HG02610 (cell line): ENCODE measurements around the gene FHIT.

Experiments
- ATAC-seq: cut with Tn5 transposase; IDR thresholded peaks from one replicate; pipeline ENCODE4 v1.9.1; 2021; ENCODE audit warnings: mild to moderate bottlenecking, moderate library complexity; ENCODE audit not compliant: unreplicated experiment

Gene FHIT

GRCh38 chr3:60313231-60313798, 937.9 kb downstream of the FHIT start:
- ATAC-seq: no peak

- ATAC-seq: no peak
These were observed 941.5 kb downstream of the FHIT start for GRCh38 chr3:60309539-60310268.

GRCh38 chr3:60308808-60309207, 942.4 kb downstream of the FHIT start:
- ATAC-seq: no peak

DNA sequence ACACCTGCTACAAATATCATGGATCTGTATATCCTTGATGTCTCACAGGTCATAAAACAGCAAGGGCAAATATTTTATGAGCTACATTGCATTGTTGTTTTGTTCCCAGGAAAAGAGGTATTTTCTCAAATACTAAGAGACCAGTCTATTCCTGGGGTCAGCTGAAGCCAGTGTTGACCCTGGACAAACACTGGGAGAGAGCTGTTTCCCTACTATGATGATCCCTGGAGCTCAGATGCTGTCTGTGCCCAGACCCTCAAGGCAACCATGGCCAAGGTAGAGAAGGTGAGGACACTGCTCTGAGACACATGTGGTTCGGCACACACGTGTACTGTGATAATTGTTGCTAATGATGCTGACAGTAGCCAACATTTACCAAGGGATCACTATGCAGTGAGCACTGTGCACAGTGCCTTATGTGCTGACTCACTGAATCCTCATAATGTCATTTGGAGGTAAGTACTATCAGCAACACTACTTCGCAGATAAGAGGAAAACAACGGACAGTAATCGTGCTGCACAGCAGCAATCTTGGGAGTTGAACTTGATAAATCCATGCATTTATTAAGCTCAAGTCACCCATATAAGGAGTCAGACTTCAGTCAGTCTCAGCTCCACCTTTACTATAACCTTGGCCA, 943.6 kb downstream of the FHIT start:
- no peak for ATAC-seq

- ATAC-seq: no peak
These were observed 947.1 kb downstream of the FHIT start for GRCh38 chr3:60304112-60304511.

DNA sequence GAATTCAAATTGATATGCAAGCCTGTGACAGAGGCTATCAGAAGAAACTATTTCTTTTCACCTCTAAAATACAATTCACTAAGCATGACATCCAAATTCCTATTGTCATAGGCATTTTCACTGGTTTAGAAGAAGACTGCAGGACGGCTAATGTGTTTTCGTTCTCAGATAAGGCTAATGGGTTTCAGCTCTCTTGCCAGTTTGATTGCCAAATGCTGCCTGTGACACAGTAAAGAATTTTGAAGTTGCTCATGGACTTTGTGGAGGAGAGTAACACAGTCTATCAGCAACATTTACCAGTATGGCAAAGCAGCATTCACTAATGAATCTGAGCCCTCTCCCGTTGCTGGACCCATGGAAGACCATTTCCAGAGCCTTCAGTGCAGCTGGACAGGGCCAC, 948.1 kb downstream of the FHIT start:
- ATAC-seq: no peak

DNA sequence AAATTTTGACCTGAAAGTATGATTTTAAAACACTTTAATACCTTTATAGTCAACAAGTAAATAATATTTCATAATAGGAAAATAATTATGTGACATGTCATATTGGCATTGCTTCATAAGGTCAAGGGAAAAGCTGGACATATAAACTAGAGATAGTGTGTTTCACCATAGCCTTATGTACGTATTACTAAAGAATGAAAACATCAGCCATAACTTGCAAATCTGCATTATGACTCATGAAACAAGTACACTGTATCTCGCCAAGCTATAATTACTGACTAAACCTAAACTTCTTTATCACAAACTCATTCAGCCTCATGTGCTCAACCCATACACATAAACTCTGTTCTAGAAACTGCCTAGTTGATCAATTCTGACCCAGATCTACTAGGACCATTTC, 950.1 kb downstream of the FHIT start:
- no peak for ATAC-seq

GRCh38 chr3:60298141-60298540, 953.1 kb downstream of the FHIT start:
- no peak for ATAC-seq

GRCh38 chr3:60294181-60294580, 957.1 kb downstream of the FHIT start:
- ATAC-seq: no peak

GRCh38 chr3:60291115-60291514, 960.1 kb downstream of the FHIT start:
- ATAC-seq: no peak

GRCh38 chr3:60290122-60290492, 961.1 kb downstream of the FHIT start:
- ATAC-seq: no peak

- no peak for ATAC-seq
These were observed 961.7 kb downstream of the FHIT start for GRCh38 chr3:60289341-60290121.

GRCh38 chr3:60282866-60283265, 968.4 kb downstream of the FHIT start:
- ATAC-seq: no peak

DNA sequence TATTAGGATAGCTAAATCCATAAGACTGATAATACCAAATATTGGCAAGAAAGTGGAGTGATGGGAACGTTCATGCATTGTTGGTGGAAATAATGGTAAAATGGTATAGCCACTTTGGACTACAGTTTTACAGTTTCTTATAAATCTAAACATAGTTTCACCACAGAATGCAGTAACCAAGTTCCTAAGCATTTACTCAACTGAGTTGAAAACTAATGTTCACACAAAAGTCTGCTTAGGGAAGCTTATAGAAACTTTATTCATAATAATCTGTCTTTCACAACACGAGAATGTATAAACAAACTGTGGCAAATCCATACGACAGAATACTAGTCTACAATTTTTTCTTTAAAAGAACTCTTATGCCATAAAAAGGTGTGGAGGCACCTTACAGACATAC, 969.3 kb downstream of the FHIT start:
- ATAC-seq: no peak

DNA sequence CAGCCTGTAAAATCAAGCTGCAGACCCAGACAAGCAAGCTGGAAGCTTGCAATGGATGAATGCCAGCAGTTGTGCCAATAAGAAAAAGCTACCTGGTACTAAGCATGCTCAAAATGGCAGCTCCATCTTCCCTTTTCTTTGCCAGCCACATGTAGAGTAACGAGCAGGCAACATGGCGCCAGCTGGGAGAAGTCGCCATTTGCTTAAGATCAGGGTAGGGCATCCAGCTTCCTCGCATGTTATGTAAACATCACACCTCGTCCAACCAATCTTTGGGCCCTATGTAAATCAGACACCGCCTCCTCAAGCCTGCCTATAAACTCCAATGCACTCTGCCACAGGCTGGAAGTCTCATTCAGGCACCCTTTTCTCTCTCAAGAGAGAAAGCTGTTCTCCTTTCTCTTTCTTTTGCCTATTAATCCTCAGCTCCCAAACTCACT, 973.9 kb downstream of the FHIT start:
- no peak for ATAC-seq

DNA sequence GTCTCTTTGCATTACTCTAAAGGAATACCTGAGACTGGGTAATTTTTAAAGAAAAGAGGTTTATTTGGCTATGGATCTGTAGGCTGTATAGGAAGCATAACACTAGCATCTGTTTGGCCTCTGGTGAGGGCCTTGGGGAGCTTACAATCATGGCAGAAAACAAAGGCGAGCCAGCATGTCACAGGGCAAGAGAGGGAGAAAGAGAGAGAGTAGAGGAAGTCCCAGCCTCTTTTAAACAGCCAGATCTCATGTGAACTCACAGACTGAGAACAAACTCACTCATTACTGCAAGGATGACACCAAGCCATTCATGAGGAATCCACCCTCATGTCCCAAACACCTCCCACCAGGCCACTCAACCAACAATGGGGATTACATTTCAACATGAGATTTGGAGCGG, 974.6 kb downstream of the FHIT start:
- no peak for ATAC-seq

DNA sequence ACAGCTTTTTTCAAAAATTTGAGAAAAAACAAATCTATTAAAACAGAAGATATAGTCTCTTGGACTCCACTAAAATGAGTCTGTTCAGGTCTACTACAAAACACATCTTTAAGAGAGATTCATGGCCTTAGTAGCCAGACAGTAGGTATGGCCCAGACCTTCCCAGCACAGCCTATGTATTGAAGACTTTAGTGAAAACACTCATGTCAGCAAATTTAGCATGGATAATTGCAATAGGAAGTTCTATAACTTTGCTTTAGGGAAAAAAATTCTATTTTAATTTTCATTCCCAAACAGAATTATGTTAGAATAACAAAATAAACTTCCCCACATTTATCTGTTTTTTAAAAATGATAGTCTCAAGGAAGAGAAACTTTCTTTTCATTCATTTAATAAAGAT, 976.6 kb downstream of the FHIT start:
- ATAC-seq: no peak

DNA sequence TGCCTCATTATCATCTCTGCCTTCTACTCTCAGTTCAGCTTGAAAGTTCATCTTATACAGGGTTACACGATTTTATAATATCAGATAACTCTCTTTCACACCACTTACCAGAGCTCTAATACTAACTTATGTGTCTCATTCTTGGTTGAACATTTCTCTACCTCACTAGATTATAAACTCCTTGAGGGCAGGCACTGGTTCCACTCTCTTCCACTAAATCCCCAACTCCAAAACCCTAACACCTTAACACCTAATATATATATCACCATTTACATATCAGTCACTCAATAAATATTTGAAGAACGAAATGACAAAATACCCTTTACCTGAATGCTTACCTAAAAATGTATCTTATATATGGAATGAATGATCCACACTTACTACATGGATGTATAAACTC, 977.2 kb downstream of the FHIT start:
- no peak for ATAC-seq

GRCh38 chr3:60269829-60270266, 981.4 kb downstream of the FHIT start:
- no peak for ATAC-seq

DNA sequence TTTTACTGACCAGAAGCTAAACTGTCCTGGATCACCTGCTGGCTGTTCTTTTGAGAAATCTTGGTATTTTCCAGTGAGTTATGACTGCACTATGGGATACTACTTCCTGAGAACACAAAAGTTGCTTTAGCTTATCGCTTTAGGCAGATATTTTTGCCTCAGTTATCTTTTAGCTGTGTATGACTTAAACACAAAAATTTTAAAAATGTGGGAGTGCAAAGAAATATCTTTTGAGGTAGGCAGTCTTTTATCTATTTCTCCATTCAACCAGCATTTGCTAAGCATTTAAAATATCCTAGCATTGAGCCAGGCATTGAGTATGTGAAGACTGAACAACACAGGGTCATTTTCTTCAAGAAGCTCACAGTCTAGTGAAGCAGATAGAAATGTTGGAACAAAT, 981.9 kb downstream of the FHIT start:
- ATAC-seq: no peak

- no peak for ATAC-seq
These were observed 983.1 kb downstream of the FHIT start for GRCh38 chr3:60268123-60268522.

- no peak for ATAC-seq
These were observed 984.8 kb downstream of the FHIT start for GRCh38 chr3:60266444-60266843.
